WI38 (cell line): Measurements from ENCODE around the gene NOC2L.

Experiments
- H3K4me3 ChIP-seq: 2 replicates; pipeline ENCODE4 v1.5.1; 2011; ENCODE audit warnings: low read depth, mild to moderate bottlenecking, control low read depth, low read length
- TF ChIP-seq, protein P1 (sequence below): IDR thresholded peaks from 2 replicates; pipeline ENCODE4 v1.5.1; 2012; ENCODE audit warnings: low read depth, mild to moderate bottlenecking, control low read depth, low read length

Gene NOC2L

DNA sequence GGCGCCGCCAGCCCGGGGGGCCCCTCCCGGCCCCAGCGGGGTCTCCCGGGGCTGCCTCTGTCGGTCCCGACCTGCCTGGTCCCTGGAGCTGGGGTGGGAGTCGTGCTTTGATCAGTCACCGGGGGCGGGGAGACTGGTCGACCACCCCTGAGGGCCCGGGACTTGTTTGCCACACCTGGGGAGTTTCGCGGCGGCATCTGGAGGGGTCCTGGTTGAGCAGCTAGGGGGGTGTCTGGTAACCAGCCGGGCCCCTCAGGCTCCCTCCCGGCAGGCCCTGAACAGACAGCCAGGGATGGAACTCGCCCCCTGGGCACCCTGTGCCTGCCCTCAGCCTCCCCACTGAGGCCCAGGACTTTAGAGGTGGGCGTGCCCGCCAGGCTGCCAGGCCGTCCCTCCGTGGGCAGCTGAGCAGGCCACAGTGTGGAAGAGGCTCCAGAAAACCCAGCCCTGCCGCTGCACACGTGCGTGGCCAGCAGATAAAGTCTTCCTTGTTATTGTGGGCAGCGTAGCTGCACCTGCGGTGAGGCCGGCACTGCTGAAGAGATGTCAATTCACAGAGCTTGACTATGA is 48.7 kb downstream of the NOC2L start:
- no peak overlapping the region for H3K4me3 ChIP-seq

DNA sequence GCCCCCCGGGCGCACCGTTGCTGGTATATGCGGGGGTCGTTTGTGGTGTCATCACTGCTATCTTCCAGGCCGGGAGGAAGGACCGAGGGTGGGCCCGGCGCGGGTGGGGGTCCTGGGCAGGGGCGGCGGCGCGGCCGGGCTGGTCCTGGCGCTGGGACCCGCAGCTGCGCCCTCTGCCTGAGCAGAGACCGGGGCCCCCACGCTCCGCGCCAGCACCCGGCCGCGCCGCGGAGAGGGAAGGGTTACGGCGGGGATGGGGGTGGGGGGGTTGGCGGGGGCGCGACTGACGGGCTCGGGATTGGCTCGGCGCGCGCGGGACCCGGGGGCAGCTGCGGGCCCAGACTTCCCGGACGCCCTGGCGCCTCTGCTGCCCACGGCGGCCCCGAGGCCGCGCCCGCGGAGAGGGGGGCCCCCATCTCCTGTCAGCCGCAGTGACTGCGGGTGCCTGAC is 49.2 kb downstream of the NOC2L start:
- TF ChIP-seq, protein P1, sequence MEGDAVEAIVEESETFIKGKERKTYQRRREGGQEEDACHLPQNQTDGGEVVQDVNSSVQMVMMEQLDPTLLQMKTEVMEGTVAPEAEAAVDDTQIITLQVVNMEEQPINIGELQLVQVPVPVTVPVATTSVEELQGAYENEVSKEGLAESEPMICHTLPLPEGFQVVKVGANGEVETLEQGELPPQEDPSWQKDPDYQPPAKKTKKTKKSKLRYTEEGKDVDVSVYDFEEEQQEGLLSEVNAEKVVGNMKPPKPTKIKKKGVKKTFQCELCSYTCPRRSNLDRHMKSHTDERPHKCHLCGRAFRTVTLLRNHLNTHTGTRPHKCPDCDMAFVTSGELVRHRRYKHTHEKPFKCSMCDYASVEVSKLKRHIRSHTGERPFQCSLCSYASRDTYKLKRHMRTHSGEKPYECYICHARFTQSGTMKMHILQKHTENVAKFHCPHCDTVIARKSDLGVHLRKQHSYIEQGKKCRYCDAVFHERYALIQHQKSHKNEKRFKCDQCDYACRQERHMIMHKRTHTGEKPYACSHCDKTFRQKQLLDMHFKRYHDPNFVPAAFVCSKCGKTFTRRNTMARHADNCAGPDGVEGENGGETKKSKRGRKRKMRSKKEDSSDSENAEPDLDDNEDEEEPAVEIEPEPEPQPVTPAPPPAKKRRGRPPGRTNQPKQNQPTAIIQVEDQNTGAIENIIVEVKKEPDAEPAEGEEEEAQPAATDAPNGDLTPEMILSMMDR, result no peak
- H3K4me3 ChIP-seq, result no peak overlapping the region

More for the DNA sequence above, 48.7 kb downstream of the NOC2L start:
- TF ChIP-seq, protein P1, result no peak

DNA sequence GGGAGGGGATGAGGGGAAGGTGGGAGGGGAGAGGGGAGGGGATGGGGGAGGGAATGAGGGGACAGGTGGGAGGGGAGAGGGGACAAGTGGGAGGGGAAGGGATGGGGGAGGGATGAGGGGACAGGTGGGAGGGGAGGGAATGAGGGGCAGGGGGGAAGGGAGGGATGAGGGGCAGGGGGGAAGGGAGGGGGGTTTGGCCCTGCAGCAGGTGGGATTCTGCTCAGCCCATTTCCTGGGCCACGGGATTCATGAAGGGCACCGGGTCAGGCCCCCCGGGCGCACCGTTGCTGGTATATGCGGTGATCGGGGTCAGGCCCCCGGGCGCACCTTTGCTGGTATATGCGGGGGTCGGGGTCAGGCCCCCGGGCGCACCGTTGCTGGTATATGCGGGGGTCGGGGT is 50.4 kb downstream of the NOC2L start:
- no peak overlapping the region for H3K4me3 ChIP-seq
- TF ChIP-seq, protein P1, result no peak

DNA sequence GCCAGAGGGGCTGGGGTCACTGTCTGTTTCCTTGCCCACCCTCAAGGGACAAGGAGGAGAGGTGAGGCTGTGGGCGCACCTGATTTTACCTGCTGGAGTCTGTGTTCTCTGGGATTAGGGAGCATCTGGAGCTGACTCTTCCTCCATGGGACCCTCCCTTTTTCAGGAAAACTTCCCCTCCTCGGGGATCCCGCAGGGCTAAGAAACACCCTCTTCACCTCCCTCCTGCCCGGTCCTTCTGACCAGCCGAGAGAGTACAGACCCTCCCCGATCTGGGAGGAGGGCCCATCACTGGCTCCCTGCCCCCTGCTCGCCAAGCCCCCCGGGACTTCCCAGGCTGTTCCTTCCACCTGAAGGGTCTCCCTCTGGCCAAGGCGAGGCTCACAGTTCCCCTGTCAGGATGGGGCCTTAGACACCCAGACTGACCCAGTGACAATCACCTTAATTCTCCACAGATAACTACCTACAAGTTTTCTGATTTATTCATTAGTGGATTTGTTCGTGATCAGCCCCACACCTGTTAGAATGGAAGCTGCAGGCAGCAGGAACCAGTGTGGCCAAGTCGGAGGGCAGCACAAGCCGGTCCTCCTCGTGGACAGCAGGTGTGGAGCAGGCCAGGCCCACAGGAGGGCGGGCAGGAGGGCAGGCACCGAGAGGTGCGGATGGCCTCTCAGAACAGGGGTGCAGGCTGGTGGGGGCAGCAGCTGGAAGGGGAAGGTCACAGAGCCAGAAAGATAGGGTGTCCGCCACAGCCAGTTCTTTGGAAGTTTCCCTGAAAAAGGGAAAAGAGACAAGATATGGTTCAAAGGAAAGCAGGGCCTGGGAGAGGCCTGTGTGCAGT is 51.2 kb downstream of the NOC2L start:
- TF ChIP-seq, protein P1, result no peak

GRCh38 chr1:906600-907420 is 52.2 kb downstream of the NOC2L start:
- no peak overlapping the region for H3K4me3 ChIP-seq
- TF ChIP-seq, protein P1, result no peak

More for the DNA sequence above, 51.2 kb downstream of the NOC2L start:
- no peak overlapping the region for H3K4me3 ChIP-seq

GRCh38 chr1:905811-906599 is 53.1 kb downstream of the NOC2L start:
- H3K4me3 ChIP-seq, result no peak overlapping the region
- TF ChIP-seq, protein P1, result no peak
